Gastroesophageal sphincter (tissue), 3 donors: ENCODE results near the gene IDH2.

ENCODE experiments used
- EP300 ChIP-seq: sonication (generic); formaldehyde crosslinking; IDR thresholded peaks from one replicate; pipeline ENCODE4 v1.6.1; 2017; ENCODE audit warnings: antibody characterized with exemption, mild to moderate bottlenecking
- POLR2A ChIP-seq, 2 donors: fragments of 450-650 bp; IDR thresholded peaks; one replicate each; pipeline ENCODE4 v1.6.1; 2017; ENCODE audit warnings: antibody characterized with exemption in 2 of 2, mild to moderate bottlenecking in 2 of 2, moderate library complexity in 1 of 2
- POLR2AphosphoS5 ChIP-seq: sonication (generic); formaldehyde crosslinking; IDR thresholded peaks from one replicate; pipeline ENCODE4 v1.6.1; 2017; ENCODE audit warnings: antibody characterized with exemption
- TF ChIP-seq, protein P1 (sequence below), 4 experiments: fragments of 200-600 bp in 2 of 4; fragments of 450-650 bp in 2 of 4; sonication (generic) in 1 of 4; IDR thresholded peaks; one replicate each; pipeline ENCODE4 v1.5.1; 2017 to 2019; ENCODE audit warnings: antibody characterized with exemption in 4 of 4, mild to moderate bottlenecking in 2 of 4, moderate library complexity in 2 of 4

DNA sequence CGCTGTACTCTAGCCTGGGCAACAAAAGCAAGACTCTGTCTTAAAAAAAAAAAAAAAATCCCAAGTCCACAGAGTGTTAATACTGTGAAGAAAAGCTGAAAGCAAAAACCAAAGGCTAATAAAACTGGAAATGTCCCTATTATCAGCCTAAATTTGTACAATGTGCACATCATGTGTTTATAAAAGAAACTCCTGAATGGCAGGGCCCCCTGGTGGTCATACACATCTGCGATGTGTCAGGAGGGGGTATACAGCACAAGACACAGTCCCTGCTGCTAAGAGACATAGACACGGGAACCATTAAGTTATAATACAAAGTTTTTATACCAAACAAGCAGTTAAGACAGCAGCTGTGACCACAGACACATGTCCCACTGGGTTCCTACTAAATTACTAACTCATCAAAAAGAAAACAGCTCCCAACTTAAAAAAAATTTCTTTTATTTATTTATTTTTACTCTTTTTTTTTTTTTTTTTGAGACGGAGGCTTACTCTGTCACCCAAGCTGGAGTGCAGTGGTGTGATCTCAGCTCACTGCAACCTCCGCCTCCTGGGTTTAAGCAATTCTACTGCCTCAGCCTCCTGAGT, 31.0 kb downstream of the IDH2 start:
- TF ChIP-seq, protein P1, sequence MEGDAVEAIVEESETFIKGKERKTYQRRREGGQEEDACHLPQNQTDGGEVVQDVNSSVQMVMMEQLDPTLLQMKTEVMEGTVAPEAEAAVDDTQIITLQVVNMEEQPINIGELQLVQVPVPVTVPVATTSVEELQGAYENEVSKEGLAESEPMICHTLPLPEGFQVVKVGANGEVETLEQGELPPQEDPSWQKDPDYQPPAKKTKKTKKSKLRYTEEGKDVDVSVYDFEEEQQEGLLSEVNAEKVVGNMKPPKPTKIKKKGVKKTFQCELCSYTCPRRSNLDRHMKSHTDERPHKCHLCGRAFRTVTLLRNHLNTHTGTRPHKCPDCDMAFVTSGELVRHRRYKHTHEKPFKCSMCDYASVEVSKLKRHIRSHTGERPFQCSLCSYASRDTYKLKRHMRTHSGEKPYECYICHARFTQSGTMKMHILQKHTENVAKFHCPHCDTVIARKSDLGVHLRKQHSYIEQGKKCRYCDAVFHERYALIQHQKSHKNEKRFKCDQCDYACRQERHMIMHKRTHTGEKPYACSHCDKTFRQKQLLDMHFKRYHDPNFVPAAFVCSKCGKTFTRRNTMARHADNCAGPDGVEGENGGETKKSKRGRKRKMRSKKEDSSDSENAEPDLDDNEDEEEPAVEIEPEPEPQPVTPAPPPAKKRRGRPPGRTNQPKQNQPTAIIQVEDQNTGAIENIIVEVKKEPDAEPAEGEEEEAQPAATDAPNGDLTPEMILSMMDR (IDR thresholded peaks at IDR 0.05), result peak in 3 of 4 experiments; percentile 77 to 84 (median 80)
- TF ChIP-seq EP300 (no peak), POLR2AphosphoS5 (peak; percentile 35), POLR2A (IDR thresholded peaks at IDR 0.05) (no peak)
